NT2/D1 (cell line): ENCODE results near the gene ADK.

ENCODE experiments used
- DNase-seq: peaks from one replicate; pipeline ENCODE4 v3.0.0-alpha.2; 2011; ENCODE audit warnings: low read depth, low spot score
- H3K27me3 ChIP-seq: 2 replicates; pipeline ENCODE4 v1.6.0; 2011; ENCODE audit warnings: mild to moderate bottlenecking; ENCODE audit not compliant: insufficient read length, insufficient read depth
- H3K36me3 ChIP-seq: 2 replicates; pipeline ENCODE4 v1.6.1; 2011; ENCODE audit warnings: mild to moderate bottlenecking, low read length, mixed read lengths; ENCODE audit not compliant: insufficient read depth, insufficient read length
- H3K4me1 ChIP-seq: 2 replicates; pipeline ENCODE4 v1.5.1; 2011; ENCODE audit not compliant: insufficient read depth, insufficient read length
- H3K4me3 ChIP-seq: 2 replicates; pipeline ENCODE4 v1.5.1; 2011; ENCODE audit warnings: low read depth; ENCODE audit not compliant: insufficient read length
- H3K9ac ChIP-seq: 2 replicates; pipeline ENCODE4 v1.6.0; 2011; ENCODE audit warnings: low read depth; ENCODE audit not compliant: insufficient read length
- H3K9me3 ChIP-seq: 2 replicates; pipeline ENCODE4 v1.5.1; 2011; ENCODE audit warnings: mild to moderate bottlenecking, low read length; ENCODE audit not compliant: insufficient read depth
- SUZ12 ChIP-seq: IDR thresholded peaks from 2 replicates; pipeline ENCODE4 v1.6.1; 2011; ENCODE audit not compliant: insufficient read length, insufficient read depth; ENCODE audit errors: extremely low read depth
- YY1 ChIP-seq: IDR thresholded peaks from 2 replicates; pipeline ENCODE4 v1.6.1; 2011; ENCODE audit not compliant: insufficient read length, insufficient read depth
- ZNF274 ChIP-seq: IDR thresholded peaks from 2 replicates; pipeline ENCODE4 v1.6.1; 2011; ENCODE audit warnings: mild to moderate bottlenecking, low read depth, low read length

The ADK gene

DNA sequence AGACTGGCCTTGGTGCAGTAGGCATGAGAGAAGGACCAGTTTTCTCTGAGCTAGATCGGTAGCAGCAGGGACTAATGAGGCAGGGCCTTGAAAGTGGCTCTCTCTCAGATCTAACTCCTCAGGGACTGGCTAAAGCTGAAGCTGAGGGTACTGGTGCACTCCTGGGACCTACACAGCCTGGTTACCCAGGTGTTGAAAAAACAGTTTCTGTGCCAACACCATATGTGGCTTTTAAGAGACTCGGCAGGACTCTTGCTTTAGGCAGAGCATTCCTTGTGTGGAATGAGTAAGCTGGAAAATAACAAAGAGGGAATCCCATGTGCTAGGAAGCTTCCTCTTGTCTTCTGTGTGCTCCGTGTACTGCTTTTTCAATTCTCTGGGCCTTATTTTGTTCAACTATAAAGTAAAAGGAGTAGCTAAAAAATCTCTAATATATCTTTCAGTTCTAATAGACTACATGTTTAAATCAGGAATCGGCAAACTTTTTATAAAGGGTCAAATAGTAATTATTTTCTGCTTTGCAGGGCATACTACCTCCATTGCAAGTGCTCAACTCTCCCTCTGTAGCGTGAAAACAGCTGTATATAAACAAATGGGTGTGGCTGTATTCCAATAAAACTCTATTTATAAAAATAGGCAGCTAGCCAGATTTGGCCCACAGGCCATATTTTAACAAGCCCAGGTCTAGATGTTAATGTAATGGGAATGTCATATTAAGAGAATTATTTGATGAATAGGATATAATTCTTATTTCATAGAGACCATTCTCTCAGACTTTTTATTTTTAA is 489.3 kb downstream of the ADK start:
- DNase-seq, result peak; percentile 8
- H3K4me3 ChIP-seq, result no peak overlapping the region
- H3K4me1 ChIP-seq, result no peaks in the 10 kb centered on the region
- H3K9ac ChIP-seq, result peak overlapping the region; percentile 32
- no peaks in the 10 kb centered on the region for H3K36me3 ChIP-seq
- TF ChIP-seq SUZ12 (no peak), ZNF274 (no peak), YY1 (no peak)
- no peaks in the 10 kb centered on the region for H3K27me3 ChIP-seq
- H3K9me3 ChIP-seq, result no peaks in the 10 kb centered on the region

DNA sequence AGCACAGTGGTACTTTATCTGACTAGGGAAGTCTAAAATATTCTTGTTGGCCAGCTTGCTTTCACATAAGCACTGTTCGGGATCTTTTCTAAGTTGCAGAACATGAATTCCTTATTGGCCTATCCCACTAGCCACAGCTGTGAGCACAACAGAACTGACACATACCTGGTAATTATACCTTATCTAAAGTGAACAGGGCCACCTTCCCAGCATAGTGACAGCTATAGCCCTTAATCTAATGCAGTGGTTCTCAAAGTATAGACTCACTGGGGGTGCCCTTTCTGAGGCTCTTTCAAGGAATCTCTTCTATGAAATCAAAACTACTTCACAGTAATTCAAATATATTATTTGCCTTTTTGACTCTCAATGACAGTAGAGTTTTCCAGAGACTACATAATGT is 490.6 kb downstream of the ADK start:
- no peak overlapping the region for H3K4me3 ChIP-seq
- no peaks in the 10 kb centered on the region for H3K36me3 ChIP-seq
- DNase-seq, result no peak
- TF ChIP-seq YY1 (no peak), ZNF274 (no peak), SUZ12 (no peak)
- H3K27me3 ChIP-seq, result no peaks in the 10 kb centered on the region
- no peaks in the 10 kb centered on the region for H3K4me1 ChIP-seq
- no peak overlapping the region for H3K9ac ChIP-seq
- H3K9me3 ChIP-seq, result no peaks in the 10 kb centered on the region

DNA sequence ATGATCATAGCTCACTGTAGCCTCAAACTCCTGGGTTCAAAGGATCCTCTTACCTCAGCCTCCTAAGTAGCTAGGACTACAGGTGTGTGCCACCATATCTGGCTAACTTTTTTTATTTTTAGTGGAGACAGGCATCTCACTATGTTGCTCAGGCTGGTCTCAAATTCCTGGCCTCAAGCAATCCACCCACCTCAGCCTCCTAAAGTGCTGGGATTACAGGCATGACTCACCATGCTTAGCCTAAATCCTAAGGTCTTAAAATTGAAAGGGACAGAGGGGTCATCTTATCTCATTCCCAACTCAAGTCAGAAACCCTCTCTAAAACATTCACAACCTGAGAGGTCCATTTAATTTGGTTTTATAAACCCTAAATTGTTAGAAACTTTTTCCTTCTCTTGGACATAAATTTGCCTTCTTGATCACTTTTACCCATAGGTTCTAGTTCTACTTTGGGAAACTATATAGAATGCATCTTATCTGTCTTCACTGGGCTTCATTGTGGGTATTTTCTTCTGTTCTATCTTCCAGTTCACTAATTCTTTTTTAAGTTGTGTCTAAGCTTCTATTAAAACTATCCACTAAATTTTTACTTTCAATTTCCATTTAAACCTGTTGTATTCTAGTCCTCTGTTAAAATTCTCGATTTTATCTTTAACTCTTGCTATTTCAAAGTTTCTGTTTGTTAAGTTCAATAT is 492.0 kb downstream of the ADK start:
- DNase-seq, result no peak
- Histone ChIP-seq H3K4me3 (no peak overlapping the region), H3K36me3 (no peaks in the 10 kb centered on the region), H3K9ac (no peak overlapping the region), H3K27me3 (no peaks in the 10 kb centered on the region), H3K9me3 (no peaks in the 10 kb centered on the region), H3K4me1 (no peaks in the 10 kb centered on the region)
- no peak for TF ChIP-seq ZNF274
- TF ChIP-seq SUZ12, result no peak
- no peak for TF ChIP-seq YY1

DNA sequence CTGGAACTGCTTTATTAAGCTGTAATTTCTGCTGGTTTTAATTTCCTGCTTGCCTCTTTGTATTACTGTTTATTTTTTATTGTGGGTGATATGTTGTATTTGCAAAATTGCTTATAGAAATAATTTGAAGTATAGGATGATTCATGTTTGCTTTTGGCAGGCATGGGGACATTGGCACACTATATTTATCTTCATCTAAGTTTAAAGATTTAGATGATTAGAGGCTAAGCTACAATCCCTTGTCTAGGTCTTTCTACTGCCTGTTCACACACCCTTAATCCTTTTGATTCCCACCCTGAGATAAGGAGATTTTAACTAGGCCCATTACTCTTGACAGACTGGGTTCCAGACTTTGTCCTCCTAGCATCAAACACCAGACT is 492.6 kb downstream of the ADK start:
- TF ChIP-seq YY1 (no peak), ZNF274 (no peak), SUZ12 (no peak)
- H3K27me3 ChIP-seq, result no peaks in the 10 kb centered on the region
- no peak overlapping the region for H3K9ac ChIP-seq
- no peak for DNase-seq
- no peaks in the 10 kb centered on the region for H3K9me3 ChIP-seq
- H3K4me1 ChIP-seq, result no peaks in the 10 kb centered on the region
- H3K4me3 ChIP-seq, result no peak overlapping the region
- no peaks in the 10 kb centered on the region for H3K36me3 ChIP-seq

GRCh38 chr10:74644738-74645137 is 493.7 kb downstream of the ADK start:
- H3K9ac ChIP-seq, result no peak overlapping the region
- no peak for DNase-seq
- H3K4me1 ChIP-seq, result no peaks in the 10 kb centered on the region
- no peaks in the 10 kb centered on the region for H3K36me3 ChIP-seq
- no peaks in the 10 kb centered on the region for H3K9me3 ChIP-seq
- H3K4me3 ChIP-seq, result no peak overlapping the region
- H3K27me3 ChIP-seq, result no peaks in the 10 kb centered on the region
- TF ChIP-seq SUZ12, result no peak
- no peak for TF ChIP-seq YY1
- no peak for TF ChIP-seq ZNF274

GRCh38 chr10:74645692-74646091 is 494.7 kb downstream of the ADK start:
- H3K9ac ChIP-seq, result no peak overlapping the region
- H3K9me3 ChIP-seq, result no peaks in the 10 kb centered on the region
- TF ChIP-seq SUZ12 (no peak), ZNF274 (no peak), YY1 (no peak)
- H3K4me1 ChIP-seq, result no peaks in the 10 kb centered on the region
- DNase-seq, result no peak
- H3K4me3 ChIP-seq, result no peak overlapping the region
- no peaks in the 10 kb centered on the region for H3K27me3 ChIP-seq
- no peaks in the 10 kb centered on the region for H3K36me3 ChIP-seq

- Histone ChIP-seq H3K4me1 (no peaks in the 10 kb centered on the region), H3K9ac (no peak overlapping the region), H3K36me3 (no peaks in the 10 kb centered on the region), H3K27me3 (no peaks in the 10 kb centered on the region), H3K9me3 (no peaks in the 10 kb centered on the region), H3K4me3 (no peak overlapping the region)
- DNase-seq, result no peak
- TF ChIP-seq YY1, result no peak
- TF ChIP-seq ZNF274, result no peak
- no peak for TF ChIP-seq SUZ12
Measured at GRCh38 chr10:74650613-74651012, 499.6 kb downstream of the ADK start.
